DLD1 (cell line): ENCODE measurements around the gene C1QTNF9B.
"Not testable (repeated sequence)": the region's sequence is repeated elsewhere in the genome, so short reads cannot be mapped to it uniquely, and the experiment has no call there.

Source experiments
- in situ Hi-C: cut with HindIII; loops from 2 replicates; pipeline ENCODE4 v1.10.0; 2017; ENCODE audit warnings: low sequenced_read_pairs

C1QTNF9B gene

DNA sequence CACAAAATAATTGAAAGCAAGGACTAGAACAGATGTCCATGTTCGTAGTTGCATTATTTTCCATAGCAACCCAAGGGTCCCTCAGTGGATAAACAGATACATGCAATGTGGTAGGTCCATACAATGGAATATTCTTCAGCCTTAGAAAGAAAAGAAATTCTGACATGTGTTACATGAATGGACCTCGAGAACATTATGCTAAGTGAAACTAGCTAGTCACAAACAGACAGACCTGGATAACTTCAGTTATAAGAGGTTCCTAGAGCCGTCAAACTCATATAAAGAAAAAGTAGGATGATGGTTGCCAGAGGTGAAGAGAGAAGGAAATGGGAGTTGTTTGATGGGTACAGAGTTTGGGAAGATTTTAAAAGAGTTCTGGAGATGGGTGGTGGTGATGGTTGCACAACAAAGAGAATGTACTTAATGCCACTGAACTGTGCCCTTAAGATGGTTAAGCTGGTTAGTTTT is at the start of gene C1QTNF9B:
Gene C1QTNF9B (minus strand): TSS at position 51 of the 468 bp plus-strand sequence.
- in situ Hi-C loops, result not testable (repeated sequence)

DNA sequence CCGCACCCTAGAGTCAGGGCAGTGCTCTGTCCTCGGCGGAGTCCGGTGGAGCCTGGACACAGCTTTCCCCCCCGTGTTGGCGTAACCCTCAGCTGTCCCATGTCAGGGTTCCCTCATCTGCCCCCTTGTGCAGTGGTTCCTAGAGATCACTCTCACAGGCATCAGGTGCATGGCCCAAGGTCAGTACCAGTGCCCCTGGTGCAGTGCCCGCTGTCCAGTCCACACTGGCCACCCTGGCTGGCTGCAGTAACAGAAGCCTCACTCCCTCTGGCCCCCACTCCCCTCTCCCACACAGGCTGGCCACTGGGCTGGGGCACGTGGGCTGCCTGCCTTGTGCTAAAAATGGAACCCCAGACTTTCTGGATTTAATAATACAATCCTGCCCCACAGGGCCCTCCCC is 49.6 kb upstream of the C1QTNF9B start:
- in situ Hi-C loops, result no loop called here

DNA sequence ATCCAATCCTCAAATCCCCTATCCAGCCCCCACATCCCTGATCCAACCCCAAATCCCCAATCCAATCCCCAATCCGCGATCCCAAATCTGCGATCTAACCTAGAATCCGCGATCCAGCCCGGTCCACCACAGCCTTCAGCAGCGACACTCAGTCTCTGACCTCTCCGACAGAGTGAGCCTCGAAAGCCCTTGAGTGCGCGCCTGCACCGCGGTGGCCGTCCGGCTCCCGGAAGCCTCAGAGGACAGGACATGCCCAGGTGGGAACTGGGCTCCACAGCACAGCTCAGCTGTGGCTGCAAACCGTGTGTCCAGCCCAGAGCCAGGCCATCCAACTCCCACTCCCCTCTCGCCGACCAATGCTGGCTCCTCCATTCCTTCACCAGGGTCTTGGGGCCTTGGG is 48.8 kb upstream of the C1QTNF9B start:
- in situ Hi-C loops, result no loop called here

DNA sequence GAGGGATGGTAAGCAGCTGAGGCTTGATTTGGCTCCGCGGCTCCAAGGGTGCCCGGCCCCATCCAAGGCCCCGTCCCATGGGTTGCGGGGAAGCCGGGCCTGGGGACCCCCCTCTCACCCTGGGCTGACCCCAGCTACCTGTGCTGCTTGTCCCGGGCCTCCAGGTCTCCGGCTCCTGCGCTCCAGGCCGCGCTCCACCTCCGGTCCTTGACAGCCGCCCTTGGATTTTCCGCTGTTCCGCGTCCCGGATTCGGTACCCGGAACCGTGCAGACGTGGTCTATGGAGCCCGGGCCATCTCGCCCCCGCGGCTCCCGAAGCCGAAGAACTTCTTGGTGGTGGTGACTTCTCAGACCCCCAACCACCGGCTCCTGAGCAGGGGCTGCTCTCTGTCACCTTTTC is 48.3 kb upstream of the C1QTNF9B start:
- in situ Hi-C loops, result no loop called here

- in situ Hi-C loops, result no loop called here
Observed at GRCh38 chr13:23941211-23941610, 43.9 kb upstream of the C1QTNF9B start.

DNA sequence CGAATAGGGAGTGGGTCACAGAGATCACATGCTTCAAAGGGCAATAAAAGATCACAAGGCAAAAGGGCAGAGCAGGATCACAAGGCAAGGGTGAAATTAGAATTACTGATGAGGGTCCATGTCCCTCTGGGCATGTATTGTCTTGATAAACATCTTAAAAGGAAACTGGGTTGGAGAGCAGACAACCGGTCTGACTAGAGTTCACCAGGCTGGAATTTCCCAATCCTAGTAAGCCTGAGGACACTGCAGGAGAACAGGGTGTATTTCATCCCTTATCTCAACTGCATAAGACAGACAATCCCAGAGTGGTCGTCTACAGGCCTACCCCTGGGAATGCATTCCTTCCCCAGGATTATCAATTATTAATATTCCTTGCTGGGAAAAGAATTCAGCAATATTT is 42.4 kb upstream of the C1QTNF9B start:
- in situ Hi-C loops, result not testable (repeated sequence)

DNA sequence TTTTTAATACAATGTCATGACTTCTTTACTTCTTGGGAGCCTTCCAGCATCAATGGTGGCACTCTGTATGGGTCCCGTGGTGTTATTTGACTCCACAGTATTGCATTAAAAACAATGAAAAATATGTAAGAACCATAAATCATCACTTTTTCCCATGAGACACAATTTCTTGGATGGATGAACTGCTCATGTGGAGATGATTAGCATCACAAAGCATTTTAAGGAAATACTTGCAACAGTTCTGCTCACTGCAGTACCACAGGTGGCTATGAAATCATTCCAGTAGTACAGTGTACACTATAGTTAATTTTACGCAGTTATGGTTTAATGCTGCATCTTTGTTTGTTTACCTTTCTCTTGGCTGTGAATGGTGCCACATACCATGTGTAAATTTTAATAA is 37.2 kb upstream of the C1QTNF9B start:
- in situ Hi-C loops, result no loop called here

GRCh38 chr13:23928985-23929384 is 31.7 kb upstream of the C1QTNF9B start:
- in situ Hi-C loops, result no loop called here

DNA sequence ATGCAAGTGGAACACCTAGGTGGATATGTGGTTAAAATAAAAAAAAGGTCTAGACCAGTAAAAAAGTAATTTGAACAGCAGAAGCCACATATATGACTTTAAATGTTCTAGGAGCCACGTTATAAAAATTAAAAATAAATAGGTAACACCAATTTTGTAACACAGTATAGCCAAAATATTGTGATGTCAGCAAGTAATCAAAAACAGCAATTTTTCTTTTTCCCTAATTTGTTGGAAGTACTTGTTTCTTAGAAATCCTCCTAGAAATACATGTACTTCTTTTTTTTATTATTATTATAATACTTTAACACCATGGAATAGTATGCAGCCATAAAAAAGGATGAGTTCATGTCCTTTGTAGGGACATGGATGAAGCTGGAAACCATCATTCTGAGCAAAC is 25.7 kb upstream of the C1QTNF9B start:
- in situ Hi-C loops, result no loop called here

- in situ Hi-C loops, result no loop called here
Observed at GRCh38 chr13:23922005-23922932, 25.0 kb upstream of the C1QTNF9B start.

GRCh38 chr13:23921451-23921888 is 24.2 kb upstream of the C1QTNF9B start:
- in situ Hi-C loops, result no loop called here

- in situ Hi-C loops, result no loop called here
Observed at GRCh38 chr13:23919006-23919405, 21.7 kb upstream of the C1QTNF9B start.

- in situ Hi-C loops, result no loop called here
Observed at GRCh38 chr13:23918208-23918607, 20.9 kb upstream of the C1QTNF9B start.

- in situ Hi-C loops, result no loop called here
Observed at GRCh38 chr13:23915308-23915707, 18.0 kb upstream of the C1QTNF9B start.

DNA sequence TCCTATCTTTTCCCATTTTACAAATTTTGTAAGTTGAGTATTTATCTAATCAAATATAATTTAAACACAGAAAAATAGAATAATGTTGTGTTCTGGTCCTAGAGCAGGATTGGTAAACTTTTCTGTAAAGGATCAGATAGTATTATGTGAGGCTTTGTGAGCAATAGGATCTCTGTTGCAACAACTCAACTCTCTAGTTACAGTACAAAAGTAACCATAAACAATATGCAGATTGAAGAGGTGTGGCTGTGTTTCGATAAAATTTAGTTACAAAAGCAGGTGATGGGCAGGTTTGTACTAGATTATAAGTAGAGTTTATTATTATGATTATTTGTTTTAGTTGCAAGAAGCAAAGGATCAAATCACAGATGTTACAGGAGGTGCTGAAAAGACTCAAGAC is 15.2 kb upstream of the C1QTNF9B start:
- in situ Hi-C loops, result no loop called here

GRCh38 chr13:23909606-23910005 is 12.3 kb upstream of the C1QTNF9B start:
- in situ Hi-C loops, result no loop called here

GRCh38 chr13:23905766-23906165 is 8.5 kb upstream of the C1QTNF9B start:
- in situ Hi-C loops, result no loop called here

GRCh38 chr13:23903906-23904280 is 6.6 kb upstream of the C1QTNF9B start:
- in situ Hi-C loops, result no loop called here

GRCh38 chr13:23902975-23903905 is 5.9 kb upstream of the C1QTNF9B start:
- in situ Hi-C loops, result no loop called here

GRCh38 chr13:23901365-23901764 is 4.1 kb upstream of the C1QTNF9B start:
- in situ Hi-C loops, result no loop called here

- in situ Hi-C loops, result no loop called here
Observed at GRCh38 chr13:23899555-23899954, 2.3 kb upstream of the C1QTNF9B start.
